Neural crest cell (in vitro differentiated cells): ENCODE measurements around the gene GPR12. TPM values are rescaled to one million over a fixed set of nuclear protein-coding genes. Genes with fewer than 3 reads are reported as not detected.

Experiments used
- DNase-seq: peaks from one replicate; pipeline ENCODE4 v3.0.0; 2021; ENCODE audit warnings: low read depth, mixed read lengths, low spot score
- H3K27ac Mint-ChIP-seq: one replicate; pipeline ENCODE4 v1.8.0; 2021; ENCODE audit warnings: mild to moderate bottlenecking, mixed read lengths; ENCODE audit not compliant: unreplicated experiment
- H3K27me3 Mint-ChIP-seq: 2 replicates; pipeline ENCODE4 v1.8.0; 2021; ENCODE audit warnings: low read depth, mild to moderate bottlenecking, mixed read lengths
- H3K36me3 Mint-ChIP-seq: 2 replicates; pipeline ENCODE4 v1.8.0; 2021; ENCODE audit warnings: low read depth, mild to moderate bottlenecking, mixed read lengths
- H3K4me1 Mint-ChIP-seq: 2 replicates; pipeline ENCODE4 v1.8.0; 2021; ENCODE audit warnings: mixed read lengths
- H3K4me3 Mint-ChIP-seq: one replicate; pipeline ENCODE4 v1.8.0; 2021; ENCODE audit warnings: mild to moderate bottlenecking, mixed read lengths
- H3K9me3 Mint-ChIP-seq: 2 replicates; pipeline ENCODE4 v1.8.0; 2021; ENCODE audit warnings: mixed read lengths
- total RNA-seq: library from RNA; stranded (reverse); gene quantifications from 2 replicates; pipeline ENCODE4 v1.2.1, GENCODE V29; 2021
- TF ChIP-seq, protein P1 (sequence below): fragments of 200-600 bp; sonication (generic); conservative IDR thresholded peaks from 2 replicates; pipeline ENCODE4 v1.5.0; 2021; ENCODE audit warnings: antibody characterized with exemption, mild to moderate bottlenecking

Gene GPR12
- total RNA-seq, 1 donor from 2014 or later: 0.14 TPM

DNA sequence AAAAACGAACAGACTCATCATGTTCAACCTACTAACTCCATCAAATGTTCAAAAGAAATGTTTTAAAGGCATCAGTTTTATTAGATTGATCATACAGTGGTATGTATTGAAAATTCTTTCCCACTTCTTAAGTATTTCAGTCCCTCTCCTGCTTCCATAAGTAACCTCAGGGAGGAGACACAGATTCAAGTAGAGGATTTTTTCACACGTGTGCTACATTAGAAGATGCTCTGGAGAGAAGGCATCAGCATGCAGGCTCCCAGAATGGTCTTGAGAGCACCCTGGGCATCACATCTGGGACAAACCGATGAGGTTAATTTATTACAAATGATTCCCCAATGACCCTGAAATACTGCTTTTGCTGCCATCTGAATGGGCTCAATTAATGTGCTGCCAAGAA, 3.6 kb downstream of the GPR12 start:
- DNase-seq: no peak
- H3K27ac Mint-ChIP-seq: no peak overlapping the region
- H3K36me3 Mint-ChIP-seq: peaks cover 6% of the 10 kb centered on the region
- TF ChIP-seq, protein P1, sequence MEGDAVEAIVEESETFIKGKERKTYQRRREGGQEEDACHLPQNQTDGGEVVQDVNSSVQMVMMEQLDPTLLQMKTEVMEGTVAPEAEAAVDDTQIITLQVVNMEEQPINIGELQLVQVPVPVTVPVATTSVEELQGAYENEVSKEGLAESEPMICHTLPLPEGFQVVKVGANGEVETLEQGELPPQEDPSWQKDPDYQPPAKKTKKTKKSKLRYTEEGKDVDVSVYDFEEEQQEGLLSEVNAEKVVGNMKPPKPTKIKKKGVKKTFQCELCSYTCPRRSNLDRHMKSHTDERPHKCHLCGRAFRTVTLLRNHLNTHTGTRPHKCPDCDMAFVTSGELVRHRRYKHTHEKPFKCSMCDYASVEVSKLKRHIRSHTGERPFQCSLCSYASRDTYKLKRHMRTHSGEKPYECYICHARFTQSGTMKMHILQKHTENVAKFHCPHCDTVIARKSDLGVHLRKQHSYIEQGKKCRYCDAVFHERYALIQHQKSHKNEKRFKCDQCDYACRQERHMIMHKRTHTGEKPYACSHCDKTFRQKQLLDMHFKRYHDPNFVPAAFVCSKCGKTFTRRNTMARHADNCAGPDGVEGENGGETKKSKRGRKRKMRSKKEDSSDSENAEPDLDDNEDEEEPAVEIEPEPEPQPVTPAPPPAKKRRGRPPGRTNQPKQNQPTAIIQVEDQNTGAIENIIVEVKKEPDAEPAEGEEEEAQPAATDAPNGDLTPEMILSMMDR: no peak
- H3K4me1 Mint-ChIP-seq: peaks cover 23% of the 10 kb centered on the region
- H3K27me3 Mint-ChIP-seq: peaks cover 80% of the 10 kb centered on the region
- peak overlapping the region; percentile 42 for H3K4me3 Mint-ChIP-seq
- H3K9me3 Mint-ChIP-seq: no peaks in the 10 kb centered on the region

DNA sequence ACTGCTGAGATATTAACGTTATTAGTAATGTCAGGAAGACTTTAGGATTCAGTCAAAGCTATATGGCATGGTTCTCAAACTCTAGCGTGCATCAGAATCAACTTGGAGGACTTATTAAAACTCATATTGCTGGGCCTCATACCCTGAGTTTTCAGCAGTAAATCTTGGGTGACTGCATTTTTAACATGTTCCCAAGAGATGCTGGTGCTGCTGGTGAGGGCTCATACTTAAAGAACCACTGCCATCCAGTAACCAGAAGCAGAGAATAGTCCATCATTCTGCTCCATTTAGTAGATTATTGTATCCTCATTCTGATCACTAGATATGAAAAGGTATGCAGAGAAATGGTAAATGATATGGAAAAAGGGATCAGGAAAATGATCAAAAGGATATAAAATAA, 7.9 kb downstream of the GPR12 start:
- H3K4me1 Mint-ChIP-seq: no peaks in the 10 kb centered on the region
- DNase-seq: no peak
- H3K36me3 Mint-ChIP-seq: no peaks in the 10 kb centered on the region
- no peaks in the 10 kb centered on the region for H3K9me3 Mint-ChIP-seq
- H3K4me3 Mint-ChIP-seq: no peak overlapping the region
- H3K27ac Mint-ChIP-seq: no peak overlapping the region
- TF ChIP-seq, protein P1: no peak
- peaks cover 75% of the 10 kb centered on the region for H3K27me3 Mint-ChIP-seq

DNA sequence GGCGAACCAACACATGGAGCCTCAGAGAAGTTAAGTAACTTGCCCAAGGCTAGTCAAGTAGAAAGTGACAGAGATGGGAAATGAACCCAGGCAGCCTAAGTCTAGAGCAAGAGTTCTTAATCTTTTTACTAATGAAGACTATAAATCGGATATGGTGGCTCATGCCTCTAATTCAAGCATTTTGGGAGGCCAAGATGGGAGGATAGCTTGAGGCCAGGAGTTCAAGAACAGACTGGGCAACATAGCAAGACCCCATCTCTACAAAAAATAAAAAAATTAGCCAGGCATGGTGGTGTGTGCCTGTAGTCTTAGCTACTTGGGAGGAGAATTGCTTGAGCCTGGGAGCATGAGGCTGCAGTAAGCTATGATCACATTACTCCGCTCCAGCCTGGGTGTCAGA, 10.7 kb downstream of the GPR12 start:
- Mint-ChIP-seq H3K36me3 (no peaks in the 10 kb centered on the region), H3K4me1 (no peaks in the 10 kb centered on the region), H3K27ac (no peak overlapping the region), H3K4me3 (no peak overlapping the region), H3K27me3 (peaks cover 71% of the 10 kb centered on the region), H3K9me3 (no peaks in the 10 kb centered on the region)
- TF ChIP-seq, protein P1: no peak
- DNase-seq: no peak

DNA sequence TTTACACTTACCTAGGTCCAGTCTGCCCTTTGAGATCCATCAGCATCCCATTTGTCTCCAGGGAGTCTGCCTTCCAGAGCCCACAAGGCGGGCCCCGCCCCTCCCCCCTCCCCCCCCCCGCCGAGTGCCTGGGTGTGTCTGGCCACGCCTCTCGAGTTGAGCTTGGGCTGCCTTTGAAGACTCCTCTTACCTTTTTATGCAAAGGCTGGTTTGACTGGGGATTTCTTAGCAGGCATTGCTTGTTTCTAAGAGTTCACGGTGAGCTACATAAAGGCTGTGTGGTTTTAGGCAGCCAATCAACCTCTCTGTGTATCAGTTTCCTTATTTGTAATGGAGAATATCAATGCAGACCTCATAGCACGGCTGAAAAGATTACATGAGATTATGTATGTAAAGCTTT, 11.3 kb downstream of the GPR12 start:
- Mint-ChIP-seq H3K4me3 (no peak overlapping the region), H3K9me3 (no peaks in the 10 kb centered on the region), H3K27ac (no peak overlapping the region), H3K4me1 (no peaks in the 10 kb centered on the region), H3K27me3 (peaks cover 76% of the 10 kb centered on the region), H3K36me3 (no peaks in the 10 kb centered on the region)
- DNase-seq: no peak
- TF ChIP-seq, protein P1: no peak

DNA sequence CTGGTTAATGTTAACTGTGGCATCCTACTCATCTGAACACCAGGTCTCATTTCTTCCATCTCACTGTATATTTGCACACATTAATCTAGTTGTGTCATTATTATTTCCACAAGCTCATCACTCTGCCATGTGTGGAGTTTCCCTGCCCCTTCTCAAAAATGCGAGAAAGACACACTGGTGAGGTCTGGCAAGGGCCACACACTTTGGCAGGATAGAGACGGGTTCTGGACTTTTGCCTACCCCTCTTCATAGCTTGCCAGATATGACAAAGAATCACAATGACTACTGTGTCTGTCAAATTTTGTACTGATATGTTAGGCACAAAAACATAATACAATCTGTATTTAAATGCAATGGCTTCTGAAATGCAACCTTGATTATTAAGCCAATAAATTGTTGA, 12.9 kb downstream of the GPR12 start:
- TF ChIP-seq, protein P1: no peak
- Mint-ChIP-seq H3K36me3 (no peaks in the 10 kb centered on the region), H3K4me1 (no peaks in the 10 kb centered on the region), H3K27ac (no peak overlapping the region), H3K9me3 (no peaks in the 10 kb centered on the region), H3K4me3 (no peak overlapping the region), H3K27me3 (peaks cover 85% of the 10 kb centered on the region)
- no peak for DNase-seq

DNA sequence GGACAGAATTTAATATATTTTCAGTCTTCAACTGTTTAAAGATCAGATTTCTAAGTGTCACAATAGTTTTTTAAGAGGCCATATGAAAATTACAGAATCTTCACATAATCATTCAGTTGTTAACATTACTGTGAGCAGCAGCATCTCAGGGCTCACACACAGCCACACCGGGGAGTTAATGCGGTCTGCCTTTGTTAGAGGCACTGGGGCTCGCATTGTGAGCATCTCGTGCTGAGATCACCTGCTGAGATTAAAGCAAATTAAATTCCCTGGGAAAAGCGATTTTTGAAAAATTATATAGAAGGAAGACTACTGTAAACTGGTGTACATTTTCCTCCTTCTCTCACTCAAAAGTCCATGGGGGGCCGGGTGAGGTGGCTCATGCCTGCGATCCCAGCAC, 16.6 kb downstream of the GPR12 start:
- peaks cover 6% of the 10 kb centered on the region for H3K9me3 Mint-ChIP-seq
- H3K4me3 Mint-ChIP-seq: no peak overlapping the region
- DNase-seq: no peak
- H3K27ac Mint-ChIP-seq: no peak overlapping the region
- no peaks in the 10 kb centered on the region for H3K4me1 Mint-ChIP-seq
- peaks cover 3% of the 10 kb centered on the region for H3K36me3 Mint-ChIP-seq
- TF ChIP-seq, protein P1: no peak
- peaks cover 76% of the 10 kb centered on the region for H3K27me3 Mint-ChIP-seq
